H1 (cell line): Measurements from ENCODE around the gene DENND10. TPM values are rescaled to one million over a fixed set of nuclear protein-coding genes. Genes with fewer than 3 reads are reported as not detected.

ENCODE experiments used
- BACH1 ChIP-seq: IDR thresholded peaks from 2 replicates; pipeline ENCODE4 v1.6.1; 2012; ENCODE audit warnings: low read length, improper control_type of control experiment
- CHD7 ChIP-seq: fragments of 300-600 bp; sonication (generic); IDR thresholded peaks from 2 replicates; pipeline ENCODE4 v1.7.1; 2012; ENCODE audit warnings: low read length, moderate library complexity, mild to moderate bottlenecking, inconsistent platforms; ENCODE audit not compliant: insufficient replicate concordance
- CREB1 ChIP-seq: IDR thresholded peaks from 2 replicates; pipeline ENCODE4 v1.6.1; 2012; ENCODE audit warnings: inconsistent platforms
- EGR1 ChIP-seq: IDR thresholded peaks from 2 replicates; pipeline ENCODE4 v1.6.1; 2011; ENCODE audit warnings: low read depth, low read length, borderline replicate concordance
- RAD21 ChIP-seq, 2 experiments: IDR thresholded peaks in 1 of 2; conservative IDR thresholded peaks in 1 of 2; 2 replicates each; pipeline ENCODE4 v1.6.1; 2011; ENCODE audit warnings: low read depth in 2 of 2, low read length in 2 of 2, improper control_type of control experiment in 1 of 2, inconsistent platforms in 1 of 2, mild to moderate bottlenecking in 1 of 2, moderate library complexity in 1 of 2
- polyA plus RNA-seq, 7 experiments: library from polyadenylated mRNA; depleted of rRNA in 3 of 7; stranded (reverse) in 5 of 7; unstranded in 2 of 7; fragments of >200 nt in 5 of 7; fragments of 200-250 nt in 2 of 7; gene quantifications; 1 replicate in 5 of 7; 2 replicates in 1 of 7; 4 replicates in 1 of 7; pipeline versions ENCODE4 v1.2.1 to v1.2.3, GENCODE V29; 2011 to 2013; ENCODE audit warnings: missing spikeins in 2 of 7, mixed read lengths in 2 of 7
- total RNA-seq: library from RNA; stranded (reverse); fragmentation: NEBNext Ultra II Directional; extraction: Animal tissue kit (Norgen Biotek cat#: 25700); gene quantifications from 2 replicates; pipeline ENCODE4 v1.2.1, GENCODE V29; 2021

The DENND10 gene
- total and polyA plus RNA-seq, 2 of the 8 experiments (the other 6 are each of a cell fraction or from before 2014, with no cell fraction given): 49.3 to 64.4 TPM

- TF ChIP-seq CHD7: no peak
- no peak for TF ChIP-seq EGR1
- TF ChIP-seq CREB1: no peak; the same call in 1 of the 2 replicates
- TF ChIP-seq RAD21 (IDR thresholded peaks at IDR 0.05 in 1 of 2, conservative IDR thresholded peaks at IDR 0.05 in 1 of 2; ENCODE audit: low read depth in 2 of 2, low read length in 2 of 2): peak; percentile 80 to 81
- no peak for TF ChIP-seq BACH1
Observed at GRCh38 chr10:119139464-119140067, 35.7 kb downstream of the DENND10 start (continued).
